ENCODE measurements around the gene ALX3.

ALX3 gene

GRCh38 chr1:110019770-110020169 is 50.7 kb downstream of the ALX3 start:
- TF ChIP-seq CTCF (conservative IDR thresholded peaks at IDR 0.05): no peak
- H3K27ac ChIP-seq: peak overlapping the region; percentile 64

- peak overlapping the region; percentile 64 for H3K27ac ChIP-seq
- TF ChIP-seq CTCF (conservative IDR thresholded peaks at IDR 0.05): no peak
Observed at GRCh38 chr1:110018396-110018795, 52.1 kb downstream of the ALX3 start.

GRCh38 chr1:110017792-110018191 is 52.7 kb downstream of the ALX3 start:
- TF ChIP-seq CTCF (conservative IDR thresholded peaks at IDR 0.05): no peak
- peak overlapping the region; percentile 64 for H3K27ac ChIP-seq

DNA sequence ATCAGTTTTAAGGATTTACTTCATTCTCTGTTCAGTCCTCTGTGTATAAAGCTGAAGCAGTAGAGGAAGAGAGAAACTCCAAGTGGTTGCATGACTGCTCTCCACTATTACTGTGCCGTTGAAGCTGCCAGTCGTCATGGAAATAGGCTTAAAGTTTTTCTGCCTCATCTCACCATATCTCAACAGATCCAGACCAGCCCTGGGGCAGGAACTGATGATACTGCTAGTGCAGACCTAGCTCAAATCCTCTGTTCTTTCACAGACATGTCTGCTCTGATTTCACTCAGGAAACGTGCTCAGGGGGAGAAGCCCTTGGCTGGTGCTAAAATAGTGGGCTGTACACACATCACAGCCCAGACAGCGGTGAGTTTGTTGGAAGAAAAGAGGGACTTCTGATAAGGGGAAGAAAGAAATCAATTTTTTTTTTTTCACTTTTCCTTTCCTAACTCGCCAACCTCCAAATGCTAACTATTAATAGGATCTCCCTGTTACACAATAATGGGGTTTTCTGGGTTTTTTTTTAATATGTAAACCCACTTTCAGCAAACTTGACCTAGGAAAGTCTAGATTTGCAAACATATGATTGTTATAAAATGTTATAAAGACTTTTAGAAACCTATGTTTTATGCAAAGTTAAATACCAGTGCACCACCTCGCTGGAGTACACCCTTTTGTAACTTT is 58.2 kb downstream of the ALX3 start:
- no peak for TF ChIP-seq CTCF (conservative IDR thresholded peaks at IDR 0.05)
- H3K27ac ChIP-seq: no peak overlapping the region

DNA sequence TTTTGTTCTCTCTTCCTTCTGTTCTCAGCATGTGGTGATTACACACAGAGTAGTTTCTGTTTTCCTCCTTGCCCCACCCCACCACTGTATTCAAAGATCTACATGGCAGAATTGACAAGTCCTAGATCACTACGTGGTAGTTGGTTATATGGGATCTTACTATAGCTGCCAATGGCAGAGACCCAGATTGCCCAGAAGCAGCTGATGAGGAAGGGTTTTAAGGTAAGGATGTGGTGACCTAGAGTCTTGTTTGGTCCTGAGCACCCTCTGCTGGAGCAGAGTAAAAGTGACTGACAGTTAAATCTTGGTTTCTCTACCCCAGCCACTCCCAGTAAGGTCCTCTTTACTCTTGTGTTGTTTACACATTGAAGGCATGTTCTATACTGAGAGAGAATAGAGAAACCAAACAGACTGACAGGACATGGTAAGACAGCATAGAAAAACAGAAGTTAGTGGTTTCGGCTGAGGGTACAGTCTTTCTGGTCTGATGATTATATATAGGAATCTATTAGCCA is 58.9 kb downstream of the ALX3 start:
- no peak overlapping the region for H3K27ac ChIP-seq
- peak; percentile 78 for TF ChIP-seq CTCF (conservative IDR thresholded peaks at IDR 0.05)

Data from VCaP (cell line).